ENCODE data around the gene RERE. TPM values are rescaled to one million over a fixed set of nuclear protein-coding genes. Genes with fewer than 3 reads are reported as not detected.

The RERE gene
- total and polyA plus RNA-seq, 12 donors: 33.4 to 146 (median 72.7) TPM

GRCh38 chr1:8441426-8441825 is 376.0 kb downstream of the RERE start:
- H3K4me3 ChIP-seq: no peak overlapping the region
- no peaks in the 10 kb centered on the region for H3K27me3 ChIP-seq
- intact Hi-C loops (cut with DNase I): no loop called here
- WGBS, 4 donors: 54 to 73% (median 64%) methylated on average over 3 of the region's 3 CpGs
- no peaks in the 10 kb centered on the region for H3K36me3 ChIP-seq (replicated peaks in 1 of 2)
- H3K9me3 ChIP-seq (replicated peaks in 1 of 3): no peaks in the 10 kb centered on the region
- no peak for DNase-seq
- TF ChIP-seq POLR2A (IDR thresholded peaks at IDR 0.05) (no peak), CTCF (IDR thresholded peaks at IDR 0.05) (no peak)
- H3K4me1 ChIP-seq (replicated peaks in 1 of 2): peaks cover 22 to 25% of the 10 kb centered on the region in 2 donors
- H3K27ac ChIP-seq: peak overlapping the region in 3 of 5 donors; percentile 44 to 62 (median 45)

- Histone ChIP-seq H3K27ac (peak overlapping the region in 4 of 5 donors; percentile 22 to 69 (median 54)), H3K4me3 (no peak overlapping the region), H3K9me3 (replicated peaks in 1 of 3) (no peaks in the 10 kb centered on the region), H3K27me3 (no peaks in the 10 kb centered on the region), H3K36me3 (replicated peaks in 1 of 2) (no peaks in the 10 kb centered on the region), H3K4me1 (replicated peaks in 1 of 2) (peaks cover 22 to 25% of the 10 kb centered on the region in 2 donors)
- DNase-seq: peak; percentile 62 to 87 (median 81)
- intact Hi-C loops (cut with DNase I): no loop called here
- TF ChIP-seq CTCF (IDR thresholded peaks at IDR 0.05): peak in 2 of 6 experiments; percentile 9 to 27
- no peak for TF ChIP-seq POLR2A (IDR thresholded peaks at IDR 0.05)
- 19 to 24% (median 21%) methylated on average over 8 of the region's 8 CpGs for WGBS, 4 donors
Observed at GRCh38 chr1:8439015-8439702, 378.3 kb downstream of the RERE start.

DNA sequence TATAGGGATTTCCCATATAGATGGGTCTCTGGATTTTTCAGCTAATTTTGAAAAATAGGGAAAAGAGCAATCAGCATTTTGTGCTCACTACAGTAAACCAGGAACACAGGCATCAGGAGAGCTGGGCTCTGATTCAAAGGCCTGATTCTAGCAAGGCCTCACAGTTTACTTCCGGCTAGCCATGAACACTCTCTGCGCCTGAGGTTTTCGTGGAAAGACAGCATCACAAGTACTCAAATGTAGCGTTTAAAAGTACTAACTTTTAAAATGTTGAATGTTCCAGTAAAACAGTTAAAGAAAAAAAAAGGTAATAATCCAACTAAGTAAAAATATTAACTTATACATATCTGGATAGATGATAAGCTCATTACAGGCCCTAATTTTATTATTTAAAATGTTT is 379.0 kb downstream of the RERE start:
- H3K27me3 ChIP-seq: no peaks in the 10 kb centered on the region

DNA sequence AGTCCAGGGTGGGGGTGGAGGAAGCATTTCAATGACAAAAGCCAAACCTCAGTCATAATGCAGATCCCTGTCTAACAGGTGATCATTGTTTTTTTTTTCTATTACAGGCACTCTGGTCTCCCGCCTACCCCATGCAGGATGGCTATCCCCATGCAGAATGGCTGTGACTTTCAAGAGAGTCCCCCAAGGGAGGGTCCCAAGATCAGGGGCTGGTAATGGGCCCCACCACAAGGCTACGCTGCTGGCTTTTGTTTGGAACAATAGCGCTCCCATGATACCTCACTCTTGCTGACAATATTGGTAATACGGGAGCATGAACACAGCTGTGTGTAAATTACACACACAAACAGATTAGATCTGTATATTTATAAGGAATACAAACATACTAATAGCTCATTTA is 380.1 kb downstream of the RERE start:
- Histone ChIP-seq H3K27ac (peak overlapping the region in 2 of 5 donors; percentile 3 to 69), H3K27me3 (no peaks in the 10 kb centered on the region), H3K4me3 (no peak overlapping the region), H3K9me3 (replicated peaks in 1 of 3) (no peaks in the 10 kb centered on the region), H3K4me1 (replicated peaks in 1 of 2) (peaks cover 22 to 25% of the 10 kb centered on the region in 2 donors), H3K36me3 (replicated peaks in 1 of 2) (no peaks in the 10 kb centered on the region)
- WGBS, 4 donors: 89 to 97% (median 94%) methylated on average over 4 of the region's 4 CpGs
- intact Hi-C loops (cut with DNase I): no loop called here
- no peak for DNase-seq
- TF ChIP-seq CTCF (IDR thresholded peaks at IDR 0.05) (no peak), POLR2A (IDR thresholded peaks at IDR 0.05) (no peak)

More for the DNA sequence above, 379.0 kb downstream of the RERE start:
- intact Hi-C loops (cut with DNase I): no loop called here
- WGBS, 4 donors: 56 to 63% (median 60%) methylated on average over 4 of the region's 4 CpGs
- DNase-seq: peak in 2 of 7 donors; percentile 44 to 47
- peaks cover 22 to 25% of the 10 kb centered on the region in 2 donors for H3K4me1 ChIP-seq (replicated peaks in 1 of 2)
- no peaks in the 10 kb centered on the region for H3K36me3 ChIP-seq (replicated peaks in 1 of 2)
- TF ChIP-seq CTCF (IDR thresholded peaks at IDR 0.05) (no peak), POLR2A (IDR thresholded peaks at IDR 0.05) (no peak)
- no peaks in the 10 kb centered on the region for H3K9me3 ChIP-seq (replicated peaks in 1 of 3)
- H3K27ac ChIP-seq: peak overlapping the region in 4 of 5 donors; percentile 2 to 69 (median 34)
- H3K4me3 ChIP-seq: no peak overlapping the region

Measured in adrenal gland (tissue), 12 donors.